ENCODE measurements around the gene TRMT61A.
"Not testable (repeated sequence)": the region's sequence is repeated elsewhere in the genome, so short reads cannot be mapped to it uniquely, and the experiment has no call there.

TRMT61A gene

GRCh38 chr14:103508521-103509329 is 20.3 kb upstream of the TRMT61A start:
- DNase-seq (ENCODE audit: extremely low read depth in 1 of 2, low read depth in 1 of 2) = no peak

- no peak for DNase-seq (ENCODE audit: extremely low read depth in 1 of 2, low read depth in 1 of 2)
These were observed 18.9 kb upstream of the TRMT61A start for GRCh38 chr14:103509864-103510723.

- no peak for DNase-seq (ENCODE audit: extremely low read depth in 1 of 2, low read depth in 1 of 2)
These were observed 18.0 kb upstream of the TRMT61A start for GRCh38 chr14:103510724-103511693.

GRCh38 chr14:103512180-103512579 is 16.8 kb upstream of the TRMT61A start:
- DNase-seq (ENCODE audit: extremely low read depth in 1 of 2, low read depth in 1 of 2) = not testable (repeated sequence)

- no peak for DNase-seq (ENCODE audit: extremely low read depth in 1 of 2, low read depth in 1 of 2)
These were observed 16.0 kb upstream of the TRMT61A start for GRCh38 chr14:103512701-103513611.

- DNase-seq (ENCODE audit: extremely low read depth in 1 of 2, low read depth in 1 of 2) = no peak
These were observed 14.2 kb upstream of the TRMT61A start for GRCh38 chr14:103514596-103515421.

- no peak for DNase-seq (ENCODE audit: extremely low read depth in 1 of 2, low read depth in 1 of 2)
These were observed 12.4 kb upstream of the TRMT61A start for GRCh38 chr14:103516426-103517173.

GRCh38 chr14:103517174-103517566 is 11.8 kb upstream of the TRMT61A start:
- DNase-seq (ENCODE audit: extremely low read depth in 1 of 2, low read depth in 1 of 2) = no peak

- DNase-seq (ENCODE audit: extremely low read depth in 1 of 2, low read depth in 1 of 2) = no peak
These were observed 11.1 kb upstream of the TRMT61A start for GRCh38 chr14:103517721-103518421.

GRCh38 chr14:103518422-103519042 is 10.5 kb upstream of the TRMT61A start:
- peak in 1 of 2 donors; percentile 55 for DNase-seq (ENCODE audit: extremely low read depth in 1 of 2, low read depth in 1 of 2)

- DNase-seq (ENCODE audit: extremely low read depth in 1 of 2, low read depth in 1 of 2) = no peak
These were observed 9.8 kb upstream of the TRMT61A start for GRCh38 chr14:103519043-103519836.

- DNase-seq (ENCODE audit: extremely low read depth in 1 of 2, low read depth in 1 of 2) = no peak
These were observed 9.2 kb upstream of the TRMT61A start for GRCh38 chr14:103519837-103520212.

- no peak for DNase-seq (ENCODE audit: extremely low read depth in 1 of 2, low read depth in 1 of 2)
These were observed 8.7 kb upstream of the TRMT61A start for GRCh38 chr14:103520269-103520656.

GRCh38 chr14:103520657-103521437 is 8.1 kb upstream of the TRMT61A start:
- peak in 1 of 2 donors; percentile 55 for DNase-seq (ENCODE audit: extremely low read depth in 1 of 2, low read depth in 1 of 2)

GRCh38 chr14:103521438-103521950 is 7.5 kb upstream of the TRMT61A start:
- no peak for DNase-seq (ENCODE audit: extremely low read depth in 1 of 2, low read depth in 1 of 2)

All from activated CD8-positive, alpha-beta memory T cell treated with anti-CD3 and anti-CD28 coated beads for 1 hour (primary cell).